Hematopoietic multipotent progenitor cell treated with erythropoietin and hydrocortisone succinate and interleukin-3 and kit ligand, for 15 days (in vitro differentiated cells): ENCODE data around the gene ANO3.

Source experiments
- DNase-seq: peaks from one replicate; pipeline ENCODE4 v3.0.0-alpha.2; 2015; ENCODE audit warnings: low spot score

Gene ANO3

DNA sequence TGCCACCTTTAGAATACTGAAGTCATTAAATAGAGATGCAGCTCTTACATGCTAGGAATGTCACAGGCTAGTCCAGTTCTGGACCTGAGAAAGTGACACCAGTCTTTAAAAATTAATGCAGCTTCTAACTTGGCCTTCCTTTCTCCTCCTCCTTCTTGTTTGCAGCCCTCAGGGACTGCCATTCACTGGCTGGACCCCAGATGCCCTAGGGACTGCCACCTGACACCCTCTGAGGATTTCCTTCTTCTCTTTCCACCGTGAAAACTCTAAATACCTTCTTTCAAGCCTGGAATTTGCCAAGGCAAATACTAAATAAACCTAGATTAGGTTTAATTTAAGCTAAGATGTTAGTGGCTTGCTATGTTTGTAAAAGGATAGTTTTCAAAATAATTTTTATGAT is 161.7 kb downstream of the ANO3 start:
- no peak for DNase-seq

DNA sequence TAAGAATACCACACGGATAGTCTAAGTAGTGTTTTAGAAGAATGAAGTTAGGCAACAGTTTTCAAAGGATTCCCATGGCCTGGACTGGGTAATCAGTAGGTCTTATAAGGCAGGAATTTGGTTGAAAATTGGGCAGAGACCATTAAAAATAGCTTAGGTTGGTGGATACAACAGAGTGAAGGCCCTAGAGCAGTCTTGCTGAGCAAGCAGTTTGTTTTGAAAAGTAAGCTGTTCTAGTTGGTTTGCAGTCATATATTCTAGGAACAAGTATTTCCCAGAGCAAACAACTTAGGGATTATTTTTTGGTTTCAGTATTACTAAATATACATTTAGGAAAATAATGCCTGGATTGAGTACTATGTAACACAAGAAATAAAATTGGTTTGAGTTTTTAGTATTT is 175.3 kb downstream of the ANO3 start:
- no peak for DNase-seq

DNA sequence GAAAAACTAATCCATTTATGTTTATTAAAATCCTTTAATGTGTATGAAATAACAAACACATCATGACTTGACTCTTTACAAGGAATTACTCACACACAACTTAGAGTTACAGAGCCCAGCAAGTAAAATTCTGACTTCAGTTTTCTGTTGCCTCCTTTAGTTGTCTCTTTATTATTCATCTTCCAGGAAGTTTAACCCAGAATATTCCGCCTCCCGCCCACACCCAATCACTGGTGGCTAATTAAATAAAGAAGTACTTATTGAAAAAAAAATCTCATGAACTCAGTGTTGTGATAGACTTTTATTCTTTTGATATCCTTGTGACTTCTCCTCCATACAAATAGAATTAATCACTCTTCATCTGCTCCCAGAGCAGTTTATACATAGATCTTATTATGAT is 178.2 kb downstream of the ANO3 start:
- no peak for DNase-seq

DNA sequence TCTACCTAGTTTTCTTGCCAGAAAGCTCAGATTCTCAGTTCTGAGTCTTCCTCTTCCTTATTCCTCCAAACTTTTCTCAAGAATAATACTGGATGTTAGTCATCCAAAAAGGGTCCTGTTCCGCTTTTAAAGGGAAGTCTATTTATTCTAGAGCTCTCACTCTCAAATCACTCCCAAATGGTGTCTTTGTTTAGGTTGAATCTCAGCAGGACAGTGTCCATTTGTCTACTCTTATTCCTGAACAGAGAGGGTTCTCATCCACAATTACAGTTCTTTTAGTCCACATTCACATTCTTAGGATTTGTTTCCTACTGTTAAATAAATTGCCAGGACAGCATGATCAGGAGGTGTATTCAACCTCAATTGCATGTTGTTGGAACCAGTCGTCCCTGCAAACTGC is 178.8 kb downstream of the ANO3 start:
- DNase-seq: no peak

GRCh38 chr11:26512196-26512595 is 180.3 kb downstream of the ANO3 start:
- no peak for DNase-seq

- no peak for DNase-seq
Measured at GRCh38 chr11:26519469-26519868, 187.5 kb downstream of the ANO3 start.

- no peak for DNase-seq
Measured at GRCh38 chr11:26522912-26523610, 191.1 kb downstream of the ANO3 start.

DNA sequence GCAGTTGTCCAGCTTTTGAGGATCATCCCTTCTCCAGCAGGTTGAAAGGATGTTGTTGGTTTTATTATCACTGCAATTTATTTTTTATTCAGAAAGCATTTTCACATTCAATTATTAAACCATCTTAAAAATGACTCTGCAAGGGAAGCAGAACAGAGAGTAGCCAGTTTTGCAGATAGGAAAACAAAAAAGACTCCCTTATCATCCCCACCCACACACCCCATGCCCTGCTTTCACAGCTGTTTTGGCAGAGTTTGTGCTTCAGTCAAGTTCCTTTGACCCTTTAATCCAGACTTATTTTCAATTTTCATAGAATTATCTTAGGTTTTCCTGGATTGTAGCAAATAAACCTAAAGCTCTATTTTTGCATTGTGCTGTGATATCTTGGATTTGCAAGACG is 195.8 kb downstream of the ANO3 start:
- DNase-seq: no peak

GRCh38 chr11:26537341-26537740 is 205.4 kb downstream of the ANO3 start:
- DNase-seq: no peak

DNA sequence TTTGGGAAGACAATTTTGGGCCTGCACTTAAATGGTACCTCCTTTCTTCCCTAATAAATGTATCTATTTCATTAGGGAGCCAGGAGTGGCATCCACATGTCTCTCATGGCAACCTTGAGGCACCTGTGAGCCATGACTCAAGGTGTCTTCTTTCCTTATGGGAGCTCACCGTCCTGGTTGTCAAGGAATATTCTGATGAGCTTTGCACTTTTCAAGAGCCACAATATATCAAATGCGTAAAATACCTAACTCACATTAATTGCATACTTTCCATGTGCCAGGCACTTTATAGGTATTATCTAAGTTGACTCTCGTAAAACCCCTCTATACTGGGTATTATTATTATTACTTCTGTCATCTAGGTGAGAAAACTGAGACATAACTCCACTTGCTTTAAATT is 207.6 kb downstream of the ANO3 start:
- no peak for DNase-seq

- DNase-seq: no peak
Measured at GRCh38 chr11:26541870-26542269, 209.9 kb downstream of the ANO3 start.

GRCh38 chr11:26549176-26549575 is 217.2 kb downstream of the ANO3 start:
- DNase-seq: no peak

DNA sequence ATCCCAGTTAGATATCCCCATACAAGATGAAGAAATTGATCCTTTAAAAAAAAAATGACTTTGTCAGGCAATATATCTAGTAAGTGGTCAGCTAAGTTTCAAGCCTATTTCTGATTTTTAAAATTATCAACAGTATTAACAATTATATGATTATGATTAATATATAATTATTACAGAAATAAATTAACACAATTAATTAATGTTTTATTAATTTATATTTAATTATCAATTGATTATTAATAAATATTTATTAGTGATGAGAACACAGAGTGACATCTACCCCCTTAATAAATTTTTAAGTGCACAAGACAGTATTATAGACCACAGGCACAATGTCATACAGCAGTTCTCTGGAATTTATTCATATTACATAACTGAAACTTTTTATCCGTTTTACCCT is 218.1 kb downstream of the ANO3 start:
- no peak for DNase-seq

GRCh38 chr11:26551186-26551801 is 219.4 kb downstream of the ANO3 start:
- DNase-seq: no peak

DNA sequence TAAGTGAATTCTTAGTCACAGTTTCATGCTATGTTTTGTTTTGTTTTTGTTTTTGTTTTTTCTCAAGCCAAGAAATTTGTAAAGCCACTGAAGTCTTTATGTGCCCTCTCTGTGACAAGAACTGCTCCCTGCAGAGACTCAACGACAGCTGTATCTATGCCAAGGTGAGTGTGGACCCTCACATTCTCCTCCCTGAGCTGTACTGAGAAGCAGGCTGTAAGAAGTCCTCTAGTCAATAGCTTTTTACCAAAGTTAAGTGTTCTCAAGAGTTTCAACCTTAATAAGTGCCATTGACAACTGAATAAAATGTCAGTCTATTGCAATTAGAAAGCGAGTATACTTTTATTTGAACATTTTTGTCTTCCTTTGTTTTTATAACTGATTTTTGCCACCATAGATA is 221.3 kb downstream of the ANO3 start:
- DNase-seq: no peak

DNA sequence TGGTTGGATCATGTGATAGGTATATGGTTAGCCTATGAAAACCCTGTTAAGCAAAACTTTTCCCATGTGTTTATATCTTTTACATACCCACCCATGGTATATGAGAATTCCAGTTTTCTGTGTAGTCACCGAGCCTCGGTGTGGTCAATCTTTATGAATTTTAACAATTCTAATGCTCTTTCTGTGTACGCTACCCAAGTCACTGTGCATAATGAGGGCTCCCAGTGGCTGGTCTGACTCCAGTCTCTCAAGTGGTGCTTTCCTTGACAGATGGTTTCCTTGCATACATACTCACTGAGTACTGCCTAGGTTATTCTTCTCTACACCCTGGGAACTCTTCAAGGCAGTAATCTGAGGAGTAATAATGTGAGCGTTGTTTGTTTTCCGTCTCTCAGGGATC is 222.5 kb downstream of the ANO3 start:
- DNase-seq: no peak

DNA sequence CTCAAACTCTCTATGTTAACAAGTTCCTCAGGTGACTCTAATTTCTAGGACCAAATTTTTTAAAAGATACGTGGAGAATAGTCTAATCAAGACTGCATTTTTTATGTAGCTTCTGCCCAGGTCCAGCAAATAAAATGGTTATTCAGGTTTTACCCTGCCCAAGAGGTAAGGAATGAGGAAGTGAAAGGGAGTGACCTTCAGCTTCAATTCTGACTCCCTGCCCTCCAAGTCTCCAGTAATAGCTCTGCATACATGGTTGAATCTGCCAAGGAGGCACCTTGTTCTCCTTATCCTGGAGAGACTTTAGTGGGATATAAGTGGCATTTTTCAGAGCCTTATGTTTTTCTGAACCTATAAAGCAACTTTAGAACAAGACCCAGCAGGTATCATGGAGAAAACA is 224.7 kb downstream of the ANO3 start:
- DNase-seq: no peak

DNA sequence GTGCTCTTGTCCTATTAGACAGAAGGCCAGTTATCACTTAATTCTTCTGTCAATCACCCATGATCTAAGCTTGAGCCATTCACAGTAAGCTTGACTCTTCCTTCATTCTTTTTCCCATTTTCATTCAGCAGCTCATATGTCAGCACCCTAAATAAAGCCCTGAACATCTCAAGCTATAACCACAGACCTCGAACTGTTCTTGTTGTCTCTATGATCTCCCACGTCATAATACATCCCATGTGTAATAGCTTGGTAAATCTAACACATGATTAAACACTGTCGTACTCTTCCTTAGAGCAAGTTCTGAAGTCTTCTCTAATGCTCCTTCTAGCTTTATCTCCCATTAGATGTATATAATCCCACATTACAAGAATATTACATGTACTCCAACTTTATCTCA is 225.7 kb downstream of the ANO3 start:
- DNase-seq: no peak

DNA sequence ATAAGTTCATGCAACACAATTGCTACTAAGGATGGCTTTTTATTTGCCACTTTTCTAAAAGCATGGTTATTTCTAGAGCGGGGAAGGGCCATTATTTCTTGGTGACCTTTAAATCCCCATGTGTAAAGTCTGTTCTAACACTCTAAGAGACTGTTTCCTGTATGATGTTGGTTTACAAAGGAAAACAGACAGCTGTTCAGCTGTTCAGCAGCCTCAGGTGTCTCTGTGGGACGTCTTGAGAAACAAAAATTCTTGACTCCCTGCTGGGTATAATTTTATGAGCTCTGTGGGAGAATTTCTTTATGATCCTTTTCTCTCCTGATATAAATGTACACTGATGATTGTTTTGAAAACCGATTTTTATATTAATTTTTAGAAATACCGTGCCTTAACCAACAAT is 226.3 kb downstream of the ANO3 start:
- DNase-seq: no peak

- no peak for DNase-seq
Measured at GRCh38 chr11:26569646-26570045, 237.7 kb downstream of the ANO3 start.

DNA sequence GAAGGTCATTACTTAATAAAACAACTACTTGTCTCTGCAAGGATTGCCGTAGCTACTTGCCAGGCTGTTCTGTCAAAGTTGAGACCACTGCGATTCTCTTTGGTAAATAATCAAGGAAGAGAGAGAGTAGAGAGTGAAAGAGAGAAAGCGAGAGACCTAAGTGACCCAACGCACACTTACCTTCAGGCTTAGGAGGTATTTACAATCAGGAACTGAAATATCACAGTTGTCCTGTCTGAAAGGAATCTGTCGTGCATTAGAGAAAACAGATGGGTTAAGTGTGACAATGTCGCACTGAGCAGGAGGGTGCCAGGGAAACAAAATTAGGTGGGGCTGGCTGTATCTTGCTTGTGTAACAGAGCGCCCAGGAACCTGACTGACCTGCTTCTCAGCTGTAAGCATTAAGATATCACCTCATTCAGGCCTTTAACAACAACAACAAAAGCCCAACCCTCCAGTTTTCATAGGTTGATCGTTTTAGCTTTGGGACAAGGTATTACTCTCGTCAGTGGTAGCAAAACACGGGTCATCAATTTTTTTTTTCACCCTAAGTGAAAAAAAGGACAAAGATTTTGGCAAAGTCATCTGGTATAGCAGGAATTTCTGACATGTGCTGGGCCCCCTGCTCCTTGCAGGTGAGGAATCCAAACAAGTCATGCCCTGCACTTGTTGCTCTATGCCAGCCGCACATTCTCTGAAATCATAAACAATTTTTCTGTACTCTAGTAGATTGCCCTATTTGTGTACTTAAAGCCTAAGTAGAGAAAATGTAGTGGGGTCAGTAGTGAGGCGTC is 240.1 kb downstream of the ANO3 start, which contains the start of gene MUC15:
Gene MUC15 (minus strand): TSS at position 403 of the 794 bp plus-strand sequence. CDS start 5,169 bp downstream, outside the sequence.
- no peak for DNase-seq

- no peak for DNase-seq
Measured at GRCh38 chr11:26572770-26573402, 241.0 kb downstream of the ANO3 start.

DNA sequence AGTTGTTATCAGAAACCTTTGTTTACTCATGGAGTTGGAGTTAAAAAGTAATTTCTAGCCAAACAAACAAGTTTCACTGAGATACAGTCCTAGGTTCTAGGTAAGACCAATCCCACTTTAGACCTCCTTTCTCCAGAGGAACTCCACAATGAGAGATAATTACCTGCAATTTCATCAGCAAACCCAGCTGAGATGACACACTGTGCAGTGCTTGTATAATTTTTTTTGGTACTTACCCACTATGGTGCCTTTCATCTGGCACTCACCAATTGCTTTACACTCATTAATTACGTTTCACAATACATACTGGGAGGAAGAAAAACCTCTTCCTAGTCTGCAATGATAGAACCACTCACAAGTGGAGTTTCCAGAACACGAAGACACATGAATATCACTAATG is 242.0 kb downstream of the ANO3 start:
- DNase-seq: no peak
